ENCODE results near the gene MICALL2.
"Not testable (repeated sequence)": the region's sequence is repeated elsewhere in the genome, so short reads cannot be mapped to it uniquely, and the experiment has no call there.

The MICALL2 gene

DNA sequence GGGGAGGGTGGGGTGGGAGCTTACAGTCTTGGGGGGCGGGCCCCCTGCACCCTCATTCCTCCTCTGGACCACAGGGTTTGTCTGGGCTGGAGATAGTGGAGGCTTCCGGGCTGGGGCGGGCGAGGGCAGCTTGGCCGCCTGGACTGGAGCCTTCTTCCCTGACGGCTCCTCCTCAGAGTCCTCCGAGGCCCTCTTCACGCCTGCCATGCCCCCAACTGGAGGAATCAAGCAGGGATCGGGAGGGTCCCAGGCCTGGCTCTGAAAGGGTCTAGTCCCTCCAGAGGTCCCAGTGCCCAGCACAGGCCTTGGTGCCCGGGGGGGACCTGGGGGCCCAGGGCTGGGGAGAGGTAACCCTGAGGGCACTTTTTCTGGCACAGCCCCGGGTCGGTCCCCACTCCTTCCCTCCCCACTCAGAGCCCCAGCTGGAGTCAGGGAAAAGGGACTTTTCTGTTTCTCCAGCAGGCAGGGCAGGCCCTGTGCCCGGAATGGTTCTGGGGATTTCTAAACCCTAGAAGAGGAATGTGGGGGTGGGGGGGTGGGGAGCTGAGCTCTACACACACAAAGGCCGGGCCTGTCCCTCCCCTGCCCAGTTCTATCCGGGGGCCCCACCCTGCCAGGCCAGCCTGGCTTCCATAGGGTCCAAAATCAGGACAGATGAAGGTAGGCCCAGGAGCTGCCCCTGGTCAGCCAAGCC is 11.6 kb downstream of the MICALL2 start:
- DNase-seq (ENCODE audit: low spot score): no peak

DNA sequence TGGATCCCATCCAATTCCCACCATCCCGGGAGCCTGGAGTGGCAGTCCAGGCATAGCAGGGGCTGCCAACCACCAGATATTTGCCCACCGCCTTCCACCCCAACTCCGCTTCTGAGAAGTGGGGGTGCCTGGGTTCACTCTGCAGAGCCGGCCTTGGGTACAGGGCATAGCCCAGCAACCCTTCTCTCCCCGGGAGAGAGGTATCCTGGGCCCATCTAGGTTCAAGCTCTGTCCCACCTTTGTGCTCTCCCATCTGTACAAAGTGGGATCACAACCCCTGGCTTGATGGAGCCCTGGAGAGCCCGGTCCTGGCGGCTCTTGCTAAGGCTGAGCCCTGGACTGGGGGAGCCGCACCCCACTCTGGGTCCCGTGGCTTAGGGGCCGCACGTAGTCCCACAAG is 12.2 kb downstream of the MICALL2 start:
- no peak for DNase-seq (ENCODE audit: low spot score)

DNA sequence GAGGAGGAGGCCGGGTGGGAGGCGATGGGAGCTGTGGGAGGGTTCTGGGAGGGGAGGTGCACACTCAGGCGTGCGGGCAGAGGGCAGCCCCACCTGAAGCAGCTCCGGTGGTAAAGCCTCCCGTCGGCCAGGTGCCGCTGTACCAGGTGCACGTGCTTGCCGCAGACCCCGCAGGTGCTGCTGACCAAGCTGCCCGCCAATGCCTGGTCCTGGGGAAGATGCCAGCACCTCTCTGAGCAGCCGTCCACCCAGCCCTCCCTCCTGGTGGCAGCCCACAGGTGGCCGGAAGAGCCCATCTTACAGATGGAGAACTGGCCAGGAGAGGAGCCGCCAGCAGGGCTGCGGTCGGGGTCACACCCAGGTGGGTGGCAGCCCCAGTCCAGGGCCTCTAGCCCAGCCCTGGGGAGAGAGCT is 12.6 kb downstream of the MICALL2 start:
- no peak for DNase-seq (ENCODE audit: low spot score)

DNA sequence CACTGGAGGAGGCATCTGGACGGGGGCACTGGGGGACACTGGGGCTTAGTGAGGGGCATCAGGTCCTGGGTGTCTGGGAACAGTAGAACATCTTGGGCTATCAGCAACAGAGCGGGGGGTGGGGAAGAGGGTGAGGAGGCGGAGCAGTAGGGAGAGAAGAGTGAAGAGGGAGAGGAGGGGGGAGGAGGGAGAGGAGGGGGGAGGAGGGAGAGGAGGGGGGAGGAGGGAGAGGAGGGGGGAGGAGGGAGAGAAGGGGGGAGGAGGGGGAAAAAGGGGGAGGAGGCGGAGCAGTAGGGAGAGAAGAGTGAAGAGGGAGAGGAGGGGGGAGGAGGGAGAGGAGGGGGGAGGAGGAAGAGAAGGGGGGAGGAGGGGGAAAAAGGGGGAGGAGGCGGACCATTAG is 13.2 kb downstream of the MICALL2 start:
- DNase-seq (ENCODE audit: low spot score): not testable (repeated sequence)

DNA sequence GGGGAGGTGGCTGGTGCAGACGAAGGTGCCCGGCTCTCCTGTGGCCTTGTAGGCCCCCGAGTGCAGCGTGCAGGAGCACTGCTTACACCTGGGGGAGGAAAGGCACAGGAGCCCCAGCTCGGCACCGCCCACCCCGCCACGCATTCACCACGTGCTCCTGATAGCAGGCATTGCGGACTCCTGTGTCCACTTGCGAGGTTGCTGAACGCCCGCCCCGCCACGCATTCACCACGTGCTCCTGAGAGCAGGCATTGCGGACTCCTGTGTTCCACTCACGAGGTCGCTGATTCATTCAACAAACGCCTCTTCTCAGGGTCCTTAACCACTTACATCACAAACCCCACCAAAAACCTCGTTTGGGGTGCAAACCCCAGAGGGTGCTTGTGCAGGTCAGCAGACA is 13.9 kb downstream of the MICALL2 start:
- DNase-seq (ENCODE audit: low spot score): no peak

DNA sequence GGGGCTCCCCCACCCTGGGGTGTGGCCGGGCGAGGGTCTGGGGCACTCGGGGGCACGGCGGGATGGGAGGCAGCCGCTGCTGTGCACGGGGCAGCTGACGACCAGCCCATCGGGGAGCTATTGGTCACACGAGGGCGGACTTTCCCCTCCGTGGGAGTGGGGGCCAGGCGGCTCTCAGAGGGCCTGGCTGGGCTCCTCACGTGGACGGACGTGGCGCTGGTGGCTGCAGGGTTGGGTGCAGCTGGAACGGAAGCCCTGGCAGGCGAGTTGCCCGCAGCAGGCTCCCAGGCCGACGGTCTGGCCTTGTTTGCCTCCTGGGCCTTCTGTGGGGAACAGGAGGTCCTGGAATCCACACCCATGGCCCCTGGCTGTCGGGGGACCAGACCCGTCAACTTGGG is 14.3 kb downstream of the MICALL2 start:
- DNase-seq (ENCODE audit: low spot score): no peak

DNA sequence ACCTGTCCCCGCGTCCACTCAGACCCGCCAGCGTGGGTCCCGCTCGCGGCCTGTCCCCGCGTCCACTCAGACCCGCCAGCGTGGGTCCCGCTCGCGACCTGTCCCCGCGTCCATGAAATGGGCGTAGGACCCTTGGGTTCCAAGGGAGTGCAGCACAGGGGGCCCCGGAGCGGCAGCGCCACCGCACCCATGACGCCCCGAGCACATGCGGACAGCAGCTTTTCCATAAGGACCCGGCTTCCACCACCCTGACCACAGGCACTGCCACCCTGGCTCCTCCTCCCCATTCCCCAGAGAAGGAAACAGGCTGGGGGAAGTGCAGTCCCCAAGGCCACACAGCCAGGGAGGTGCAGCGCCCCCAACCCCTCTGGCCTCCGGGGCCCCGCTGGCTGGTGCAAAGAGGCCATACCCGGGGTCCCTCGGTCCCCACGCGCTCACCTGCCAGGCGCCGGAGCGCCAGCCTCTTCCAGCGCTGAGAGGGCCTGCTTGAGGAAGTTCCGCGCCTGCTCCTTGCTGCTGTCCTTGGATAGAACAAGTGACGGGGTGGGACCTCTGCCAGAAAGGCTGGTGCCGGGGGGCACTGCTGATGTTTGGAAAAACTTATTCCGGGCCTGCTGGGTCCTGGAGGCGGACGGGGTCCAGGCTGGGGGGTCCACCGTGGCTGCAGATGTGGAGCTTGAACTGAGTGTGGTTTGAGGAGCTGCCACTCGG is 14.9 kb downstream of the MICALL2 start:
- no peak for DNase-seq (ENCODE audit: low spot score)

DNA sequence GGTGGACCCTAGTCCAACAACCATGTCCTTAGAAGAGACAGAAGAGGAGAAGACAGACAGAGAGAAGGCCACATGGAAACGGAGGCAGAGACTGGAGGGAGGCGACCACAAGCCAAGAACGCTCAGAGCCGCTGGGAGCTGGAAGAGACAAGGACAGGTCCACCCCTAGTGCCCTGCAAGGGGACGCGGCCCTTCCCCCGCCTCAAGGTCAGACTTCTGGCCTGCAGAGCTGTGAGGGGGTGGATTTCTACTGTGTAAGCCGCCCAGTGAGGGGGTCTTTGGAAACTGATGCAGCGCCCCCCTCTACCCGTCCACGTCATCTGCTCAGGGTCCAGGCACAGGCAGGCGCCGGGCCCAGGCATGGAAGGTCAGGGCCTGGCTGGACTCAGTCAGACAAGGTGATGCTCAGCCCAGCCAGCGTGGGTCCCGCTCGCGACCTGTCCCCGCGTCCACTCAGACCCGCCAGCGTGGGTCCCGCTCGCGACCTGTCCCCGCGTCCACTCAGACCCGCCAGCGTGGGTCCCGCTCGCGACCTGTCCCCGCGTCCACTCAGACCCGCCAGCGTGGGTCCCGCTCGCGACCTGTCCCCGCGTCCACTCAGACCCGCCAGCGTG is 15.6 kb downstream of the MICALL2 start:
- DNase-seq (ENCODE audit: low spot score): not testable (repeated sequence)

DNA sequence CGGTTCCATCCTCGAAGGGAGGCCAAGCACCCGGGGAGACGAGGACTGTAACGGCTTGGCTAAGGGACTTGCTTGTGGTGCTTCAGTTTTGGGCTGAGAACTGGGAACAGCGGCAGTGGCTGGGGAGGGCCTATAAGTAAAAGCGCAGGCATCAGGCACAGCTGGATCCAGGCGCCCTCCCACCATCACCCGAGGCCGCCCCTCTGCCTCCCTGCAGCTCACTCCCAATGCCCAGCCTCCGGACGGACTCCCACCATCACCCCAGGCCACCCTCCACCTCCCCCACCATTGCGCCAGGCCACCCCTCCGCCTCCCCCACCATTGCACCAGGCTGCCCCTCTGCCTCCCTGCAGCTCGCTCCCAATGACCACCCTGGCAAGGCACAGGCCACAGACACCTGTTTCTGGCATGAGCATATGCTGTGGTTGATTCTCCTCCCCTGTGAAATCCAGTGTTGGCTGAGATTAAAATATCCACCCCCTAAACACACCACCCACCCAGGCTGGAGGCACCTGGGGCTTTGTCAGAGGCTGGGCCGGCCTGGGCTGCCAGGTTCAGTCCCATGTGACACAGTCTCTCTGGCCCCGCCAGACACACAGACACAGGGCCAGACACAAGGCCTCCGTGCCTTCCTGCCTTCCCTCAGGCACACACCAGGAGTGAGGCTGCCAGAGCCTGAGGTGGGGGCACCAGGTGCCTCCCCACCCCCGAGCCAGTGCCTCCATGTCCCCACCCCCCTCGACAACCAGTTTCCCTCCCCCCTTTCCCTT is 16.7 kb downstream of the MICALL2 start:
- DNase-seq (ENCODE audit: low spot score): no peak

DNA sequence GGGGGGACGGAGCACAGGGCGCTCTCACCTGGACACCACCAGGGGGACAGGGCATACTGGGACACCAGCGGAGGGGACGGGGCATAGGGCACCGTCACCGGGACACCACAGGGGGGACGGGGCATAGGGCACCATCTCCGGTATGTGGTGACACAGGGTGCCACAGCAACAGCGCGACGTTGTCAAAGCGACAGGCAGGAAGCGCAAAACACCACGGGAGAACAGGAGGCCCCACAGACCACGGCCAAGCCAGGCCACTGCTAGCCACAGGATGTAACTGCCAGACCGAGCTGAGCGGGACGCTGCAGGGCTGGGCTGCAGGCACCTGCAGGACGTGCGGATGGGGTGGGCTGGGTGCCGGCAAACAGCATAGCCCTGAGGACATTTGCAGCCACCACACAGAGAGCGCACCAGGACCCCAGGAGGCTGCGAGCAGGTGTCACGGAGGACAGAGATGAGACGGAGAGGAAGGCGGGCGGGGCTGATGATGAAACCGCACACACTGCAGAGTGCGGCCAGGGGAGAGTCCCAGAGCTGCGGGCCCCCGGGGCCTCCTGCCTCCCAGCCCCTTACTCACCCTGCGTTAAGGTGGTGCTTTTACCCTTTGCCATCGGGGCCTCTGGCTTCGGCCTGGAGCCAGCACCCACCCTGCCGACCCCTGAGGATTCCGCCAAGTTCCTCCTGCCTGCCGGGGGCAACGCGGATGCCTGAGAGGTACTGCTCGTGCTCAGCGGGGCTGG is 17.5 kb downstream of the MICALL2 start:
- DNase-seq (ENCODE audit: low spot score): no peak

DNA sequence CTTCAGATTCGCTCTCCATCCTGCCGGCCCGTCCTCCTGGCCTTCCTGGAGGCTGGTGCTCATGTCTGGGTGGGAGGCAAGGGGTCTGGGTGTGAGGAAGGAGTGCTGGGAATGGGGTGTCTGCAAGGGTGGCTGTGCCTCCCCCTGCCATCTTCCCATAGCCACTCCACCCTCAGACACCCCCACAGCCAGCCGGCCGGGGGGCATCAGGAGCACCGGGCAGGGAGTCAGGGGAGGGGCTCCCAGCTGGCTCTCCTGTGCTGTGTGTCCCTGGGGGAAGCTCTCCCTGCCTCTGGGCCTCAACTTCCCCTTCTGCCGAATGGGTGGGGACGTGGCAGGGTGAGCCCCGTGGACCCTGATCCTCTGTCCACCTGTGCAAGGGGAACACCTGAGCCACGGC is 18.6 kb downstream of the MICALL2 start:
- DNase-seq (ENCODE audit: low spot score): no peak

DNA sequence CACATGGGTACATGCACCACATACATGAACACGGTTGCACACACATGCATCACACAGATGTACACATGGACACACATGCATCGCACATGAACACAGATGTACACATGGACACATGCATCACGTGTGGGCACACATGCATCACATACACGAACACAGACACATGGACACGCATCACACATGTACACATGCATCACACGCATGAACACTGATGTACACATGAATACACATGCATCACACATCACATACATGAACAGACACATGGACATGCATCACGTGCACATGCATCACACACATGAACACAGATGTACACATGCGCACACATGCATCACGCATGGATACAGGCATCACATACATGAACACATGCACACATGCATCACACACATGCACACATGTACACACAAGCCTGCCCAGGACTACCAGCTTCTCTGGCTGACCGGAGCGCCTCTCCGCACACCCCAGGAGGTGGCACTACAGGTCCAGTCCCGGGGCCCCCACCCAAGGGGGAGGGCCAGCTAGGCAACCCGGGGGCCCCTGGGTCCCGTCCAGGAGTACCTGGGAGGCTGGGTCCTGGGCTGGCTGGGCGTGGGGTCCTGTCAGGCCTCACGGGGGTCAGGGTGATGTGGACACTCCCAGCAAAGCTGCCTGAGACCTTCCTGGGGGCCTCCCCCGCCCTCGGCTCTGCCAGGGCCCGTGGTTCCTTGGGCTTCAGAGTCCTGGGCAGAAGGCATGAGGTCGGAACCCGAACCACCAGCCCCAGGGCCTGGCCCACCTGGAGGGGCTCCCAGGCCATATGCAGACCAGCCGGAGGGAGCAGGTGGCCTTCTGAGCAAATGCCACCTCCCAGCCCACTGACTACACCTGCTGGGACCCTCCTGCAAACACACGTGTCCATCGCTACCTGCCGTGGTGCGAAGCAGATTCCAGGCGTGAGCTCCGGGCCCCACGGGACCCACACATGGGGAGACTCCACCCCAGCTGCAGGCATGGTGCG is 19.6 kb downstream of the MICALL2 start:
- no peak for DNase-seq (ENCODE audit: low spot score)

DNA sequence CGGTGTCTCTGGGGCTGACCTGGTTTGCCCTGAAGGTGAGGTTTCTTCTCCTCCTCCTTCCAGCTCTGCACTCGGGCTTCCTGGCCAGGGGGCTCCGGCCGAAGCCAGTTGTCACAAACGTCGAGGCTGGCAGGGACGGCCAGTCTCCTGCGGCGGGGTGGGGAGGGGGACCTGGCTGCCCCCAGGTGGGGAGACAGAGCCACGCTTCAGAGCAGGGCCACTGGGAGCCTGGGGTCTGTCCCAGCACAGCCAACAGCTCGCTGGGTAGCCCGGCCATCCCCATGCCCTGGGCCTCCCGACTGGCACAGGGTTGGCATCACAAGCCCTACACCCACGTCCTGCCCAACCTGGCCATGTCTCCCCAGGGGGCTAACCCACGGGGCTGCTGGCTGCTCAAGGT is 20.4 kb downstream of the MICALL2 start:
- no peak for DNase-seq (ENCODE audit: low spot score)

DNA sequence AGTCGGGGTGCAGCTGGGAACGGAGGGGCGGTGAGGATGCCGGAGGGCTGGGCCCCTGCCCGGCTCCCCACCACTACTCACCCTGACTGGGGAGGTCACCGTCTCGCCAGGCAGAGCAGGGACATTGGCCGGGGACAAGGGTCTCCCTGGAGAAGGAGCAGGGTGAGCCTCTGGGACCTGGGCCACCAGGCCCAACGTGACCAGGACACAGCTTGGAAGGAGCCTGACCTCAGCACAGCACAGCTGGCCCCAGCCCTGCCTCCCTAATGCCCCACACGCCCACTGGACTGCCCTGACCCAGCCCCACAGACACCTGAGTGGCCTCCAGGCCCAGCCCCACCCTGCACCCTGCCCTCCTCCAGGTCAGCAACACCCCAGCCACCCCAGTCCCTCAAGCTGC is 21.1 kb downstream of the MICALL2 start:
- DNase-seq (ENCODE audit: low spot score): no peak

DNA sequence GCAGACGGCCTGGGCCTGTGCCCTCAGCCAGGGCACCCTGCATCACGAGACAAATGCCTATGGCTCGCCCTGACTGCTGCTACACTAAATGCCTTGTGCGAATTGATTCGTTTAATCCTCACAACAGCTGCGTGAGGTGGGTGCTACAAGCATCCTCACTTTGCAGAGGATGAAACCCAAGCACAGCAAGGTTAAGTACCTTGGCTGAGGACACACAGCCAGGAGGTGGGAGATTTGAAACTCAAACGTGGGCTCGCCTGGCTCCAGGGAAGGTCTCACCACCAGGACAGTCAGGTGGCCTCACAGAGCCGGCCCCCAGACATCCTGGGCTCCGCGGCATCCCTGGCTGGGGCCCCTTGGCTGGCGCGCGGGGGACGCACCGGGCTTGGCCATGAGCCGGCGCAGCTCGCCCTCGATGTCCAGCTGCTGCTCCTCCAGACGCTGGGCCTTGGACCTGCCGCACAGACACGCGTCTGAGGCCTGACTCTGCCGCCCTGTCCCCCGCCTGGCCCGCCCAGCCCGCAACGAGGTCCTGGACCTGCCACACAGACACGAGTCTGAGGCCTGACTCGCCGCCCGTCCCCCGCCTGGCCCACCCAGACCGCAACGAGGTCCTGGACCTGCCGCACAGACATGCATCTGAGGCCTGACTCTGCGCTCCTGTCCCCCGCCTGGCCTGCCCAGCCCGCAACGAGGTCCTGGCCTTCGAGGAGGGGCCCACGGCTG is 22.0 kb downstream of the MICALL2 start:
- no peak for DNase-seq (ENCODE audit: low spot score)

DNA sequence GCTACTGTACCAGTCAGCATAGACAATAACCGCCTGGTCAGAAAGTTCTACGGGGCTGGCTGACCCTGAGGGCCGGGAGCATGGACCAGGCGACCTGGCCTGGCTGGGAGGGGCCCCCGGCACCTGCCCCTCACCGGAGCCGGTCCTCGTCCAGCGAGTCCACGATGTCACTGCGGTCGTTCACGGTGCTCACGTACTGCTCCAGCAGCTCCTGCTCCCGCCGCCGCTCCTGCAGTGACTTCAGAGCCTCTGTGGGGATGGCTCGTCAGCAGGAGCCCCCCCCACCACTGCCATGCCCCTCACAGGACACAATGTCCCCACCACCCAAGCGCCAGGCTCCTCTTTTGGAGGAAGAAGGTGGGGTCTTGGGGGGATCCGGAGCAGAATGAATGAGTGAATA is 22.7 kb downstream of the MICALL2 start:
- no peak for DNase-seq (ENCODE audit: low spot score)

DNA sequence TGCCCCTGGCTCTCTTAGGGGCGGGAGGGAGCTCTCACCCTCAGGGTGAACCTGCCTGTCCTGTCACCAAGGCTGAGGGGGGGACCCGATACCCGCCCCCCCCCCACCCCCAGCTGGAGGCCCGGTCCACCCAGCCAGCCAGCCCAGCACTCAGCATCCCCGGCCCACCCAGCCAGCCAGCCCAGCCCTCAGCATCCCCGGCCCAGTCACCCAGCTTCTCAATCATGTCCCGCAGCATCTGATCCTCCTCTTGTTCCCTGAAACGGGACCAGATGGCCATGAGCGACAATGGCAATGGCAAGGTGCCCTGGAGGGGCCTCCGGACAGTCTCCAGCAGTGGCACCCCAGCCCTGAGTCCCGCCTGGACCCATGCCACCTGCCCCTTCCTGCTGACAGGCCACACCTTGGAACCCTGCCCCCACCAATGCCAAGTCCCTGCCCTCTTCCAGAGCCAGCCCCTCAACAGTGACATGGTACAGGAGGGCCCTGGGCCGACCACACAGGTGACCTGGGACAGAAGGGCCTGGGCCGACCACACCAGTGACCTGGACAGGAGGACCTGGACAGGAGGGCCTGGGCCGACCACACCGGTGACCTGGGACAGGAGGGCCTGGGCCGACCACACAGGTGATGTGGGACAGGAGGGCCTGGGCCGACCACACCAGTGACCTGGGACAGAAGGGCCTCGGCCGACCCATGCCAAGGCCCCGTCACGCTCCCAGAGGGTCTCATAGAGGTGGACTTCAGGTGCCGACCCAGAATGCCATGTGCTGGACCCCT is 24.2 kb downstream of the MICALL2 start:
- DNase-seq (ENCODE audit: low spot score): no peak

DNA sequence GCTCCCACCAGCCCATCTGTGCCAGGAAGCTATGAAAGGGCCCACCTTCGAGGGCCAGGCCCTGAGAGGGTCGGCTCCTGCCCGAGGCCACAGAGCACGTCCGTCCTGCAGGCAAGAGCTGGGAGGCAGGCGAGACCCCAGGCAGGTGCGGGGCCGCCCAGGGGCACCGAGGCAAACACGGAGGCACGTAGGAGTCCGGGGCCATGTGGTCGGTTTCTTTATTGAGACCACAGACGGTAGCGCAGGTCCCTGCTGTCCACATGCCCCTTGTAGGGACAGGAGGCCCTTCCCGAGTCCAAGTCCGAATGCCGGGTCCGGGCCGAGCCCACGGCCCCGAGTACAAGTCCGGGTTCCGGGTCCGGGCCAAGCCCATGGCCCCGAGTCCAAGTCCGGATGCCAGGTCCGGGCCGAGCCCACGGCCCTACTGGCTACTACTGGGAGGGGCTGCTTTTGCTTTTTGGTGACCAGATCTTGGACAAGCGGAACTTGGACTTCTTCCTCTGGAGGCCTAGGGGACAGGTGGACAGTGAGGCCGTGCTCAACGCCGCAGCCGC is 25.0 kb downstream of the MICALL2 start:
- DNase-seq (ENCODE audit: low spot score): no peak

Data from D341Med (cell line).